ENCODE measurements around the gene IQSEC1. TPM values are rescaled to one million over a fixed set of nuclear protein-coding genes. Genes with fewer than 3 reads are reported as not detected.
"Not testable (repeated sequence)": the region's sequence is repeated elsewhere in the genome, so short reads cannot be mapped to it uniquely, and the experiment has no call there.

The IQSEC1 gene
- total RNA-seq, 1 experiment from 2014 or later = 13.5 TPM

- DNase-seq = no peak
- Histone ChIP-seq H3K27me3 (ENCODE audit: control insufficient read depth, insufficient read depth, low read length) (peaks cover 2% of the 10 kb centered on the region; the same call in 1 of the 2 replicates), H3K4me3 (ENCODE audit: insufficient read depth, low read depth, low read length) (no peak overlapping the region), H3K36me3 (replicated peaks; ENCODE audit: control insufficient read depth, insufficient read depth, low read length) (no peaks in the 10 kb centered on the region)
Measured at GRCh38 chr3:12890610-12891390, 182.4 kb downstream of the IQSEC1 start.

GRCh38 chr3:12886736-12887135, 186.5 kb downstream of the IQSEC1 start:
- DNase-seq = no peak
- H3K4me3 ChIP-seq (ENCODE audit: insufficient read depth, low read depth, low read length) = no peak overlapping the region
- H3K36me3 ChIP-seq (replicated peaks; ENCODE audit: control insufficient read depth, insufficient read depth, low read length) = no peaks in the 10 kb centered on the region
- peaks cover 2% of the 10 kb centered on the region; the same call in 1 of the 2 replicates for H3K27me3 ChIP-seq (ENCODE audit: control insufficient read depth, insufficient read depth, low read length)

GRCh38 chr3:12886106-12886679, 187.0 kb downstream of the IQSEC1 start:
- DNase-seq = no peak
- Histone ChIP-seq H3K4me3 (ENCODE audit: insufficient read depth, low read depth, low read length) (no peak overlapping the region), H3K36me3 (replicated peaks; ENCODE audit: control insufficient read depth, insufficient read depth, low read length) (no peaks in the 10 kb centered on the region), H3K27me3 (ENCODE audit: control insufficient read depth, insufficient read depth, low read length) (peaks cover 2% of the 10 kb centered on the region; the same call in 1 of the 2 replicates)

GRCh38 chr3:12885583-12885930, 187.7 kb downstream of the IQSEC1 start:
- Histone ChIP-seq H3K27me3 (ENCODE audit: control insufficient read depth, insufficient read depth, low read length) (no peaks in the 10 kb centered on the region; the same call in 1 of the 2 replicates), H3K4me3 (ENCODE audit: insufficient read depth, low read depth, low read length) (no peak overlapping the region), H3K36me3 (replicated peaks; ENCODE audit: control insufficient read depth, insufficient read depth, low read length) (no peaks in the 10 kb centered on the region)
- DNase-seq = no peak

GRCh38 chr3:12884790-12885582, 188.2 kb downstream of the IQSEC1 start:
- Histone ChIP-seq H3K4me3 (ENCODE audit: insufficient read depth, low read depth, low read length) (no peak overlapping the region), H3K36me3 (replicated peaks; ENCODE audit: control insufficient read depth, insufficient read depth, low read length) (no peaks in the 10 kb centered on the region), H3K27me3 (ENCODE audit: control insufficient read depth, insufficient read depth, low read length) (no peaks in the 10 kb centered on the region)
- no peak for DNase-seq

- H3K36me3 ChIP-seq (replicated peaks; ENCODE audit: control insufficient read depth, insufficient read depth, low read length) = no peaks in the 10 kb centered on the region
- no peak overlapping the region for H3K4me3 ChIP-seq (ENCODE audit: insufficient read depth, low read depth, low read length)
- peak; percentile 59 for DNase-seq
- H3K27me3 ChIP-seq (ENCODE audit: control insufficient read depth, insufficient read depth, low read length) = no peaks in the 10 kb centered on the region
Measured at GRCh38 chr3:12884186-12884680, 189.0 kb downstream of the IQSEC1 start.

- peak; percentile 29 for DNase-seq
- Histone ChIP-seq H3K36me3 (replicated peaks; ENCODE audit: control insufficient read depth, insufficient read depth, low read length) (no peaks in the 10 kb centered on the region), H3K4me3 (ENCODE audit: insufficient read depth, low read depth, low read length) (no peak overlapping the region), H3K27me3 (ENCODE audit: control insufficient read depth, insufficient read depth, low read length) (no peaks in the 10 kb centered on the region)
Measured at GRCh38 chr3:12882336-12883310, 190.6 kb downstream of the IQSEC1 start.

- DNase-seq = peak; percentile 39
- not testable (repeated sequence) for H3K36me3 ChIP-seq (replicated peaks; ENCODE audit: control insufficient read depth, insufficient read depth, low read length); H3K4me3 ChIP-seq (ENCODE audit: insufficient read depth, low read depth, low read length); H3K27me3 ChIP-seq (ENCODE audit: control insufficient read depth, insufficient read depth, low read length)
Measured at GRCh38 chr3:12881858-12882257, 191.4 kb downstream of the IQSEC1 start.

GRCh38 chr3:12879191-12879815, 193.9 kb downstream of the IQSEC1 start:
- no peak for DNase-seq
- H3K4me3 ChIP-seq (ENCODE audit: insufficient read depth, low read depth, low read length) = no peak overlapping the region
- no peaks in the 10 kb centered on the region for H3K36me3 ChIP-seq (replicated peaks; ENCODE audit: control insufficient read depth, insufficient read depth, low read length)
- H3K27me3 ChIP-seq (ENCODE audit: control insufficient read depth, insufficient read depth, low read length) = peaks cover 7% of the 10 kb centered on the region; the same call in 1 of the 2 replicates

GRCh38 chr3:12878758-12879157, 194.5 kb downstream of the IQSEC1 start:
- not testable (repeated sequence) for DNase-seq; H3K27me3 ChIP-seq (ENCODE audit: control insufficient read depth, insufficient read depth, low read length); H3K36me3 ChIP-seq (replicated peaks; ENCODE audit: control insufficient read depth, insufficient read depth, low read length); H3K4me3 ChIP-seq (ENCODE audit: insufficient read depth, low read depth, low read length)

- DNase-seq = peak; percentile 57
- Histone ChIP-seq H3K36me3 (replicated peaks; ENCODE audit: control insufficient read depth, insufficient read depth, low read length) (no peaks in the 10 kb centered on the region), H3K27me3 (ENCODE audit: control insufficient read depth, insufficient read depth, low read length) (peaks cover 7% of the 10 kb centered on the region; the same call in 1 of the 2 replicates), H3K4me3 (ENCODE audit: insufficient read depth, low read depth, low read length) (no peak overlapping the region)
Measured at GRCh38 chr3:12878141-12878574, 195.1 kb downstream of the IQSEC1 start.

- H3K4me3 ChIP-seq (ENCODE audit: insufficient read depth, low read depth, low read length) = no peak overlapping the region
- H3K36me3 ChIP-seq (replicated peaks; ENCODE audit: control insufficient read depth, insufficient read depth, low read length) = no peaks in the 10 kb centered on the region
- H3K27me3 ChIP-seq (ENCODE audit: control insufficient read depth, insufficient read depth, low read length) = peaks cover 7% of the 10 kb centered on the region; the same call in 1 of the 2 replicates
- DNase-seq = no peak
Measured at GRCh38 chr3:12877040-12877439, 196.2 kb downstream of the IQSEC1 start.
